Cardiac muscle cell (in vitro differentiated cells and primary cell): ENCODE data around the gene CD52. TPM values are rescaled to one million over a fixed set of nuclear protein-coding genes. Genes with fewer than 3 reads are reported as not detected.

ENCODE experiments used
- DNase-seq, 2 donors: peaks; one replicate each; pipeline versions ENCODE4 v3.0.0 to v3.0.0-alpha.2; 2010 to 2017; ENCODE audit warnings: low read depth in 1 of 2, low spot score in 1 of 2
- H3K27ac ChIP-seq: fragments of 200-600 bp; sonication (generic); 2 replicates; pipeline ENCODE4 v1.5.1; 2016
- H3K27me3 ChIP-seq: fragments of 200-600 bp; sonication (generic); 2 replicates; pipeline ENCODE4 v1.6.0; 2016; ENCODE audit warnings: control low read depth
- H3K36me3 ChIP-seq: fragments of 200-600 bp; sonication (generic); 2 replicates; pipeline ENCODE4 v1.5.1; 2016; ENCODE audit warnings: control low read depth
- H3K4me1 ChIP-seq: fragments of 200-600 bp; sonication (generic); 2 replicates; pipeline ENCODE4 v1.8.1; 2017; ENCODE audit warnings: low read depth, mild to moderate bottlenecking, mixed run types
- H3K4me3 ChIP-seq: fragments of 200-600 bp; sonication (generic); 2 replicates; pipeline ENCODE4 v1.5.1; 2016; ENCODE audit warnings: mild to moderate bottlenecking
- H3K9me3 ChIP-seq: fragments of 200-600 bp; sonication (generic); 2 replicates; pipeline ENCODE4 v1.5.1; 2017; ENCODE audit warnings: low read depth, mild to moderate bottlenecking, control low read depth
- CTCF ChIP-seq: IDR thresholded peaks from 2 replicates; pipeline ENCODE4 v1.5.1; 2012; ENCODE audit warnings: low read depth, mild to moderate bottlenecking, low read length
- polyA plus RNA-seq: library from polyadenylated mRNA; unstranded; fragments of >200 nt; fragmentation: Nextera tagmentation; extraction: Ambion mirVana; gene quantifications from 2 replicates; pipeline ENCODE4 v1.2.1, GENCODE V29; 2016
- total RNA-seq: library from RNA; depleted of rRNA; stranded (reverse); fragments of >200 nt; gene quantifications from 2 replicates; pipeline ENCODE4 v1.2.3, GENCODE V29; 2016

Gene CD52
- total and polyA plus RNA-seq, 2 experiments from 2014 or later, result 3.3 TPM; not detected in 1

GRCh38 chr1:26285366-26286063 lies 32.2 kb upstream of the CD52 start:
- no peaks in the 10 kb centered on the region for H3K27me3 ChIP-seq
- H3K4me3 ChIP-seq, result no peak overlapping the region
- peaks cover 7% of the 10 kb centered on the region for H3K4me1 ChIP-seq
- H3K9me3 ChIP-seq, result no peaks in the 10 kb centered on the region
- no peak overlapping the region for H3K27ac ChIP-seq
- peak in 1 of 2 donors; percentile 52 for DNase-seq
- peak; percentile 31 for TF ChIP-seq CTCF
- no peaks in the 10 kb centered on the region for H3K36me3 ChIP-seq

- no peak for TF ChIP-seq CTCF
- no peak overlapping the region for H3K27ac ChIP-seq
- no peaks in the 10 kb centered on the region for H3K36me3 ChIP-seq
- no peaks in the 10 kb centered on the region for H3K27me3 ChIP-seq
- no peak overlapping the region for H3K4me3 ChIP-seq
- no peaks in the 10 kb centered on the region for H3K9me3 ChIP-seq
- peaks cover 7% of the 10 kb centered on the region for H3K4me1 ChIP-seq
- DNase-seq, result no peak
Measured at GRCh38 chr1:26286064-26286416, 31.7 kb upstream of the CD52 start.

GRCh38 chr1:26287033-26287711 lies 30.6 kb upstream of the CD52 start:
- TF ChIP-seq CTCF, result no peak
- no peak for DNase-seq
- H3K4me1 ChIP-seq, result no peaks in the 10 kb centered on the region
- H3K27me3 ChIP-seq, result no peaks in the 10 kb centered on the region
- no peaks in the 10 kb centered on the region for H3K36me3 ChIP-seq
- H3K27ac ChIP-seq, result no peak overlapping the region
- H3K4me3 ChIP-seq, result no peak overlapping the region
- no peaks in the 10 kb centered on the region for H3K9me3 ChIP-seq

- no peak for TF ChIP-seq CTCF
- Histone ChIP-seq H3K27me3 (no peaks in the 10 kb centered on the region), H3K4me3 (no peak overlapping the region), H3K27ac (no peak overlapping the region), H3K9me3 (no peaks in the 10 kb centered on the region), H3K36me3 (no peaks in the 10 kb centered on the region), H3K4me1 (no peaks in the 10 kb centered on the region)
- DNase-seq, result no peak
Measured at GRCh38 chr1:26287811-26288210, 29.9 kb upstream of the CD52 start.

- Histone ChIP-seq H3K9me3 (no peaks in the 10 kb centered on the region), H3K4me3 (no peak overlapping the region), H3K27me3 (no peaks in the 10 kb centered on the region), H3K27ac (no peak overlapping the region), H3K4me1 (no peaks in the 10 kb centered on the region), H3K36me3 (no peaks in the 10 kb centered on the region)
- no peak for DNase-seq
- no peak for TF ChIP-seq CTCF
Measured at GRCh38 chr1:26288311-26288941, 29.3 kb upstream of the CD52 start.
